Neutrophil (primary cell): ENCODE measurements around the gene FAS.

Source experiments
- H3K27ac ChIP-seq: fragments of 200-600 bp; sonication (generic); 2 replicates; pipeline ENCODE4 v1.5.1; 2016; ENCODE audit warnings: mild to moderate bottlenecking, moderate library complexity
- H3K27me3 ChIP-seq: fragments of 200-600 bp; sonication (generic); 2 replicates; pipeline ENCODE4 v1.6.0; 2016; ENCODE audit warnings: mild to moderate bottlenecking
- H3K36me3 ChIP-seq: fragments of 200-600 bp; sonication (generic); 2 replicates; pipeline ENCODE4 v1.5.1; 2017
- H3K4me1 ChIP-seq, 2 experiments: fragments of 200-600 bp in 1 of 2; sonication (generic) in 1 of 2; 1 replicate in 1 of 2; 2 replicates in 1 of 2; pipeline versions ENCODE4 v1.5.1 to v1.6.1; 2013 to 2016; ENCODE audit warnings: low read depth in 1 of 2, low read length in 1 of 2, mild to moderate bottlenecking in 1 of 2, moderate library complexity in 1 of 2; ENCODE audit not compliant: control insufficient read depth in 1 of 2, insufficient read depth in 1 of 2
- H3K4me3 ChIP-seq, 2 experiments: fragments of 200-600 bp in 1 of 2; sonication (generic) in 1 of 2; 1 replicate in 1 of 2; 2 replicates in 1 of 2; pipeline ENCODE4 v1.5.1; 2013 to 2016; ENCODE audit warnings: low read depth in 1 of 2, low read length in 1 of 2, mild to moderate bottlenecking in 1 of 2, moderate library complexity in 1 of 2
- H3K9me3 ChIP-seq: fragments of 200-600 bp; sonication (generic); 2 replicates; pipeline ENCODE4 v1.5.1; 2016
- TF ChIP-seq, protein P1 (sequence below): fragments of 200-600 bp; sonication (generic); IDR thresholded peaks from 2 replicates; pipeline ENCODE4 v1.5.1; 2016; ENCODE audit warnings: antibody characterized with exemption

The FAS gene

DNA sequence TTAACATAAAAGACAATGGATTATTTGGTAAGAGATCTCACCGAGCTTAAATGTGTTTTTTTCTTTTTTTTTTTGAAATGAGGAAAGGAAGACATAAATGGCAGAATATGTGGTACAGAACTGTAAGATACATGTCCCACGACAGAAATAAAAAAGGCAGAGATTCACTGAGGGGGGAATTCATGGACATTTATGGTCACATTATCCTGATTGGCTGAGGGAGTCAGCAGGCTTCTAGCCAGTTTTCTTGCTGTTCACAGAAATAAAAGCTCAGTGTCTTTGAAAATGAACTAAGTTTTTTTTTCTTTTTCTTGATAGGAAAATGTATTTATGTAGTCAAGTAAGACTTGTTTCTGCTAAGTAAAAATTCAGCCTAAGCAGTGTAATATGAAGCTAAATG lies 8.2 kb upstream of the FAS start:
- TF ChIP-seq, protein P1, sequence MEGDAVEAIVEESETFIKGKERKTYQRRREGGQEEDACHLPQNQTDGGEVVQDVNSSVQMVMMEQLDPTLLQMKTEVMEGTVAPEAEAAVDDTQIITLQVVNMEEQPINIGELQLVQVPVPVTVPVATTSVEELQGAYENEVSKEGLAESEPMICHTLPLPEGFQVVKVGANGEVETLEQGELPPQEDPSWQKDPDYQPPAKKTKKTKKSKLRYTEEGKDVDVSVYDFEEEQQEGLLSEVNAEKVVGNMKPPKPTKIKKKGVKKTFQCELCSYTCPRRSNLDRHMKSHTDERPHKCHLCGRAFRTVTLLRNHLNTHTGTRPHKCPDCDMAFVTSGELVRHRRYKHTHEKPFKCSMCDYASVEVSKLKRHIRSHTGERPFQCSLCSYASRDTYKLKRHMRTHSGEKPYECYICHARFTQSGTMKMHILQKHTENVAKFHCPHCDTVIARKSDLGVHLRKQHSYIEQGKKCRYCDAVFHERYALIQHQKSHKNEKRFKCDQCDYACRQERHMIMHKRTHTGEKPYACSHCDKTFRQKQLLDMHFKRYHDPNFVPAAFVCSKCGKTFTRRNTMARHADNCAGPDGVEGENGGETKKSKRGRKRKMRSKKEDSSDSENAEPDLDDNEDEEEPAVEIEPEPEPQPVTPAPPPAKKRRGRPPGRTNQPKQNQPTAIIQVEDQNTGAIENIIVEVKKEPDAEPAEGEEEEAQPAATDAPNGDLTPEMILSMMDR = no peak
- Histone ChIP-seq H3K4me3 (no peak overlapping the region), H3K27me3 (no peaks in the 10 kb centered on the region), H3K27ac (no peak overlapping the region), H3K9me3 (peaks cover 7% of the 10 kb centered on the region), H3K36me3 (no peaks in the 10 kb centered on the region), H3K4me1 (peaks cover 20 to 23% of the 10 kb centered on the region in 2 experiments)

DNA sequence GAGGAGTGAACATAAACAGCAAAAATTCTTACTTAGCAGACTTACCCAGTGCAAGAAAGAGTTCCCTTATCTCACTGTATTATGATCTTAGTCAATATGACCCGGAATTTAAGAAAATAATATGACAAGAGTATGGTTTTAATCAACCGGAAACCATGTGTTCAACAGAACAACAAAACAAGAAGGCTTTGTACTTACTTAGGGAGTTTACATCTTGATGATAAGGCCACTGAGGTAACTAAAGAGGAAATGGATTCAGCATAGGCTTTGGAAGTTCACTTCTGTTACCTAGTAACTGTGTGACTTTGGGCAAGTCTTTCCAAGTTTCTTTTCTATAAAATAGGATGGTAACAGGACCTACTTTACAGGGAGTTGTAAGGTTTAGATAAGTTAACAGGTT lies 7.4 kb upstream of the FAS start:
- Histone ChIP-seq H3K27ac (no peak overlapping the region), H3K9me3 (peaks cover 7% of the 10 kb centered on the region), H3K4me1 (peaks cover 27 to 31% of the 10 kb centered on the region in 2 experiments), H3K4me3 (no peak overlapping the region), H3K36me3 (no peaks in the 10 kb centered on the region), H3K27me3 (no peaks in the 10 kb centered on the region)
- TF ChIP-seq, protein P1 = no peak

DNA sequence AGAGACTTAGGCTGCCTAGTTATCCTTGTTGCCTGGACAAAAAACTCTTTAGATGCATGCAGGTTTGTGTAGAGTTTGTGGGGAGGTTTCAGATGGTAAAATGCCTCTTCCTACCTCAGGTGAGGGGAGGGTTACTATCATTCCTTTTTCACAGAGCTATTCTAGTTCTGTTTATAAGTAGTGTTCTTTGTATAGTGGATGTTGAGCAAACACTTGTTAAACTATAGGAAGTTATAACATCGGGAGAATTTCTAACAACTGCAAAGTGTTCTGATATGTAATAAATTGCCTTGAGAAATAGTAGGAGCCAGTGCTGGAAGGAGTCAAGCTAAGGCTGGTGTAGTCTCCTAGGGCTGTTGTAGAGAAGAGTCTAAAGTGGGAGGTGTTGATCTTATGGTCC lies 6.7 kb upstream of the FAS start:
- H3K36me3 ChIP-seq = no peaks in the 10 kb centered on the region
- H3K9me3 ChIP-seq = peaks cover 7% of the 10 kb centered on the region
- no peaks in the 10 kb centered on the region for H3K27me3 ChIP-seq
- H3K4me3 ChIP-seq = no peak overlapping the region
- peaks cover 29 to 31% of the 10 kb centered on the region in 2 experiments for H3K4me1 ChIP-seq
- TF ChIP-seq, protein P1 = no peak
- H3K27ac ChIP-seq = peak overlapping the region; percentile 49

DNA sequence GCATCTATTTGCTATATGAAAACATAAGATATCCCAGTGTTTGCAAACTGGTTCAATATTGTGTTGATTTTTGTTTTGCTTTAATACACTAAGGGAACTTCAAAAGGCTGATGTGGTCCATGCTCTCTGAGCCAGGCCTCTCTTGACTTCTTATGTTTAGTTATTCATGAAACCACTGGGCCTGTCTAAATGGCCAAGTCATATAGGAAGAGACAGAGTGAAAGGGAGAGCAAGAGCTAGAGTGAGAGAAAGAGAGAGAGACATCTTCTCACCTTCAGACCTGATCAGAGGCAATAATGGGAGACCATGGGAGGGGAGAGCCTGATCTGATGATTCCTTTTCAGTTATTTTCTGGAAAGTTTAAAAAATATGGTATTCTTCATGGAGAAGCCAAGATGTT lies 6.1 kb upstream of the FAS start:
- H3K27me3 ChIP-seq = no peaks in the 10 kb centered on the region
- peak overlapping the region; percentile 49 for H3K27ac ChIP-seq
- peaks cover 34 to 35% of the 10 kb centered on the region in 2 experiments for H3K4me1 ChIP-seq
- no peak overlapping the region for H3K4me3 ChIP-seq
- H3K36me3 ChIP-seq = no peaks in the 10 kb centered on the region
- peaks cover 7% of the 10 kb centered on the region for H3K9me3 ChIP-seq
- TF ChIP-seq, protein P1 = no peak

DNA sequence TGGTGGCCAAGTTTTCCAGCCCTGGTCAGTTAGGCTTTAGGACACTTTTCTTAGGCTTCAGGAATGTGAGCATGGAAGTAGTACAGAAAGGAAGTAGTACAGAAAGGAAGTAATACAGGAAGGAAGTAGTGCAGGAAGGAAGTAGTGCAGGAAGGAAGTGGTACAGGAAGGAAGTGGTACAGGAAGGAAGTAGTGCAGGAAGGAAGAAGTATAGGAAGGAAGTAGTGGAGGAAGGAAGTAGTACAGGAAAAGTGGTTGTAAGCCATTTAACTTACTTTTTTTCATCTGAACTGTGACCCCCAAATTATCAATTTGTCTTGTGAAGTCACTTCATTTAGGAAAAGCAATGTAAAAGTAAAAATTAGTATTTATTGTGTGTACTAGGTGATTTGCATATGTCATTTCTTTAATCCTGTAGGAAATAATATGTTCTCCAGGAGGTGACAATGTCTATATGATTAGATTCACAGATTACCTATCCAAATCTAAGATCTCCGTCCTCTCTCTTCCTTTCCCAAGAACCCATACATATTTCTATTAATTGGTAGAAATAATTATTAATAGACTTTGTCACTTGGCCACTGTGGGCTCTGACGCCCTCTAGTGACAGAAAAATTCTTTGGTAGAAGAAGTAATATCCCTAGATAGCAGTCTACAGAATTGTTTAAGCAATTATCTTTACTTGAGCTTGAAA lies 3.9 kb upstream of the FAS start:
- TF ChIP-seq, protein P1 = no peak
- Histone ChIP-seq H3K4me3 (no peak overlapping the region), H3K4me1 (peaks cover 42 to 45% of the 10 kb centered on the region in 2 experiments), H3K36me3 (no peaks in the 10 kb centered on the region), H3K27ac (peak overlapping the region; percentile 57), H3K27me3 (no peaks in the 10 kb centered on the region), H3K9me3 (peaks cover 7% of the 10 kb centered on the region)
